HepG2 (cell line): ENCODE results near the gene MAN1C1.

Experiments used
- HOMEZ ChIP-seq: IDR thresholded peaks from 2 replicates; pipeline ENCODE4 v1.6.1; 2016; ENCODE audit warnings: low read depth
- NFE2L1 ChIP-seq: sonication (generic); formaldehyde crosslinking; IDR thresholded peaks from 2 replicates; pipeline ENCODE4 v1.4.0; 2020; ENCODE audit warnings: missing genetic modification reagents, mild to moderate bottlenecking, borderline replicate concordance
- SUZ12 ChIP-seq: fragments of 150-350 bp; IDR thresholded peaks from 2 replicates; pipeline ENCODE4 v1.6.1; 2014; ENCODE audit warnings: low read depth, low read length
- ZNF768 ChIP-seq: sonication (generic); formaldehyde crosslinking; IDR thresholded peaks from 2 replicates; pipeline ENCODE4 v1.4.0; 2020; ENCODE audit warnings: missing genetic modification reagents

- no peak for TF ChIP-seq NFE2L1 (CRISPR knock-in tag)
- TF ChIP-seq ZNF768 (CRISPR knock-in tag) = no peak
- no peak for TF ChIP-seq HOMEZ (CRISPR knock-in tag)
- TF ChIP-seq SUZ12 = no peak
Observed at GRCh38 chr1:25739341-25739740, 122.8 kb downstream of the MAN1C1 start.
